ENCODE results near the gene ACTN4. TPM values are rescaled to one million over a fixed set of nuclear protein-coding genes. Genes with fewer than 3 reads are reported as not detected.
A peak's percentile ranks its signal among the peaks of the same experiment; 100 is the strongest.

ACTN4 gene
- total and polyA plus RNA-seq, 2 of the 4 experiments (the other 2 are of a cell fraction), result 541 to 659 TPM

DNA sequence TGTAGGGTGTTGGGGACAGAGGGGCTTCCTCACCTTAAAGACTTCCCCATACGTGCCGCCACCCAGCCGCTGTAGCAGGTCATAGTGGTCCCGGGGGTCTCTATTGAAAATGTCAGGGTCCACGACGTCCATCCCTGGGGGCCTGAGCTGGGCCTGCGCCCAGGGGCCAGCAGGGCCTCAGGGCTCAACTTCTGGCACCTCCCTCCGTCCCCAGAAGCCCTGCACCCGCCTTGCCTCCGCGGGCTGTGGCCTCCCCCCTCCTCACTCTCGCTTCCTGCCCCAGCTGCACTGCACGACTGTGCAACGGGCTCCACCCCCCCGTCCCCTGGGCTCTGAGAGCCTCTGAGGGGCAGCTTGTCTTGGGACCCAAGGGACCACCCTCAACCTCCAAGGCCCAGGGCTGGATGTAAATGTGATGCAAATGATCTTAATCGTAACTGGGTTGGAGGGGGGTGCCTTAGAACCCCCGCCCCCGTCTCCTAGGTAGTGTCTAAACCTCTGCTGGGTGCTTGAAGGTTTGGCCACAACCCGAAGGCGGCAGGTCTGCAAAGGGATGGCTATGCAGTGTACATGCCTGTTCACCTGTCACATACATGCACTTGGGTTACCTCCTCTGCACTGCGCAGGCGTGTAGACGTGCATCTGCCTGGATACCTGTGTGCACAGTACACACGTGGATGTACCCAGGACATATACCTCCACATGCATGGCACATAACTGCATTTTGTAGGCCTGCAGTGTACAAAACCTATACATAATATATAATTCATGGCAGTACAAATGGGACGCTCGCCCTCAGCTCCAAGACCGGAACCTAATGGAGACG is 29.5 kb upstream of the ACTN4 start, which contains the start of gene MAP4K1 (continued):
- TF ChIP-seq RCOR1 (IDR thresholded peaks at IDR 0.05; ENCODE audit: insufficient replicate concordance, low read length) (no peak), NFE2L2 (IDR thresholded peaks at IDR 0.05; ENCODE audit: low read depth, low read length) (no peak)

DNA sequence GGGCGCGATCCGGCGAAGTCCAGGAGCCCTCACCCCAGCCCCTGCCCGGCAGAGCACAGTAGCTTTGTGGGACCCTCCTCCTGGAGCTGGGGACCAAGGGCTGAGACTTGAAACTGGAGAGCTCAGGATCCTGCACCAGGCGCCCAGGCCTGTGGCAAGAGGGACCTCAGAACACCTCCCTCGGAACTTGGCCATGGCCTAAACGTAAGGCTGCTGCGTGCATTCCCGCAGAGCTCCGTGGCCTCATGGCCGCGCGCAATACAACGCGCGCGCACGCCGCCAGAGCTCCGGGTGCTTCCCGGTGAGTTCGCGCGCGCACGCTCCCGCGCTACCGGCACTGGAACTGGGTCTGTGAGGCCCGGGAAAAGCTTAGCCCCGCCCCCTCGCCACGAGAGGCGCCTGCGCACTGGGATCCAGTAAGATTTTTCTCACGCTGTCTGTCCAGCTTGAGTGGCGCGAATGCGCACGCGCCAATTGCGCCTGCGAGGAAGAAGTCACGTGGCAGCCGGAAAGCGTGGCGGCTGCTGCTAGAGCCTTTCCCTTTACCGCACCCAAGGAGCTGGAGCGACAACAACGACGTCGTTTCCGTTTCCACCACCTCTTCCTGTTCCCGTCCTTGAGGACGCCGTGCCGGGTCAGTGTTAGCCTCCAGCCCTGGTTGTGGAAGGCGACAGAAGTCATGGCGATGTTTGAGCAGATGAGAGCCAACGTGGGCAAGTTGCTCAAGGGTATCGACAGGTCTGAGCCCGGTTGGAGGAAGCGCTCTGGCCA is 28.7 kb upstream of the ACTN4 start, which contains the start of gene EIF3K:
EIF3K (plus strand) TSS at position 599 of the 771 bp plus-strand sequence; CDS start at position 680, 81 bp downstream.
- peak within 1 kb of the TSS; percentile 63 for H3K4me3 ChIP-seq (ENCODE audit: insufficient read depth, low read depth, low read length)
- ChIA-PET POLR2A (ENCODE audit: unreplicated experiment) (no interaction called here), CTCF (interaction anchor here (0.6 kb wide), 1 partner anchor 11 kb away, joined by 3 read pairs; no protein-coding TSS in a partner anchor)
- intact Hi-C loops (cut with micrococcal nuclease), result loop anchor here (1.0 to 2.0 kb wide), 2 partner anchors 103 to 216 kb away; partner anchors contain the start of gene FAM98C
- no peaks in the 10 kb centered on the region for H3K27me3 ChIP-seq (ENCODE audit: control insufficient read depth, insufficient read depth, low read length)
- H2AFZ ChIP-seq (replicated peaks; ENCODE audit: low read length, poor library complexity), result peak within 1 kb of the TSS; percentile 94
- peak within 1 kb of the TSS; percentile 86 for H4K91ac ChIP-seq (ENCODE audit: insufficient read depth, low read depth, low read length)
- 0 out of 2 replicates have a peak within 1 kb of the TSS, but pooled peaks have one; percentile 12 for H2BK120ac ChIP-seq (ENCODE audit: low read depth, low read length)
- ATAC-seq (ENCODE audit: low read depth), result peak; percentile 97
- peaks cover 6% of the 10 kb centered on the region; the same call in 1 of the 2 replicates for H4K20me1 ChIP-seq (ENCODE audit: insufficient read depth, low read length)
- H3K4me2 ChIP-seq (ENCODE audit: low read depth, low read length), result peak within 1 kb of the TSS; percentile 91
- peak within 1 kb of the TSS; percentile 96 for H2AK5ac ChIP-seq (ENCODE audit: low read depth, low read length)
- H3K27ac ChIP-seq (ENCODE audit: insufficient read depth, low read length), result peak within 1 kb of the TSS; percentile 78
- peak within 1 kb of the TSS; percentile 89 for H3K9ac ChIP-seq (ENCODE audit: low read depth, low read length)
- peak within 1 kb of the TSS; percentile 81 for H3K4ac ChIP-seq (ENCODE audit: low read depth, low read length)
- no TSS peak for BruUV-seq (replicated peaks)
- WGBS, 2 experiments (ENCODE audit: extremely low coverage in 2 of 2, insufficient read length in 1 of 2), result 1% methylated on average over 49 of the region's 64 CpGs; no CpG with 5 or more reads in 1 of the 2 experiments
- H3K9me3 ChIP-seq (ENCODE audit: control insufficient read depth, insufficient read depth, low read length), result no peaks in the 10 kb centered on the region
- peaks cover 13% of the 10 kb centered on the region for H3K36me3 ChIP-seq (ENCODE audit: control insufficient read depth, insufficient read depth, low read length)
- peak within 1 kb of the TSS; percentile 99 for H4K5ac ChIP-seq (ENCODE audit: low read depth, low read length)
- dilution Hi-C loops (cut with HindIII; ENCODE audit: low sequenced_read_pairs, unreplicated experiment), result no loop called here
- peak within 1 kb of the TSS; percentile 63 for H2BK5ac ChIP-seq (ENCODE audit: low read depth, low read length, poor library complexity, severe bottlenecking)
- in situ Hi-C loops (cut with MboI; ENCODE audit: low sequenced_read_pairs), result no loop called here
- no peak within 1 kb of the TSS for H2BK20ac ChIP-seq (ENCODE audit: low read depth, low read length)
- H3K4me1 ChIP-seq (ENCODE audit: control insufficient read depth, insufficient read depth, low read length), result peaks cover 6% of the 10 kb centered on the region; the same call in 1 of the 2 replicates
- H3K14ac ChIP-seq (replicated peaks; ENCODE audit: low read depth, low read length), result peak within 1 kb of the TSS; percentile 90
- 0 out of 2 replicates have a peak within 1 kb of the TSS, but pooled peaks have one; percentile 8 for H3K18ac ChIP-seq (ENCODE audit: low read depth, low read length)
- peak within 1 kb of the TSS; percentile 95 for H2AK9ac ChIP-seq (replicated peaks; ENCODE audit: low read depth, low read length, poor library complexity)
- H3K56ac ChIP-seq (ENCODE audit: extremely low read depth, insufficient read depth, low read length), result peak within 1 kb of the TSS; percentile 65
- H4K8ac ChIP-seq (ENCODE audit: low read depth in 2 of 2, low read length in 2 of 2), result peak within 1 kb of the TSS; percentile 97 to 99
- DNase-seq, result peak; percentile 99
- peak within 1 kb of the TSS; percentile 71 for H3K23ac ChIP-seq (ENCODE audit: low read depth, low read length)
- H3K9me1 ChIP-seq (ENCODE audit: insufficient read depth, low read length), result peaks cover 7% of the 10 kb centered on the region
- peaks cover 13 to 31% of the 10 kb centered on the region in 2 experiments; a peak in 3 of 4 replicates for H3K79me1 ChIP-seq (ENCODE audit: low read depth in 1 of 2, low read length in 2 of 2)
- H2BK15ac ChIP-seq (ENCODE audit: low read depth, low read length), result no peak within 1 kb of the TSS
- TF ChIP-seq POLR2A (IDR thresholded peaks at IDR 0.05; ENCODE audit: low read depth, low read length) (peak; percentile 81), MXI1 (IDR thresholded peaks at IDR 0.05; ENCODE audit: borderline replicate concordance, low read depth, low read length) (peak; percentile 99), FOS (IDR thresholded peaks at IDR 0.05; ENCODE audit: low read depth, low read length) (no peak), CEBPB (IDR thresholded peaks at IDR 0.05; ENCODE audit: low read depth, low read length) (no peak), MAZ (IDR thresholded peaks at IDR 0.05; ENCODE audit: borderline replicate concordance, low read depth, low read length) (no peak), MAFK (IDR thresholded peaks at IDR 0.05; ENCODE audit: low read depth, low read length) (no peak), RCOR1 (IDR thresholded peaks at IDR 0.05; ENCODE audit: insufficient replicate concordance, low read length) (no peak), CHD1 (IDR thresholded peaks at IDR 0.05; ENCODE audit: low read depth, low read length) (no peak), RFX5 (IDR thresholded peaks at IDR 0.05; ENCODE audit: low read depth, low read length) (no peak), SMC3 (IDR thresholded peaks at IDR 0.05; ENCODE audit: low read depth, low read length) (no peak)
- TF ChIP-seq, protein P1, sequence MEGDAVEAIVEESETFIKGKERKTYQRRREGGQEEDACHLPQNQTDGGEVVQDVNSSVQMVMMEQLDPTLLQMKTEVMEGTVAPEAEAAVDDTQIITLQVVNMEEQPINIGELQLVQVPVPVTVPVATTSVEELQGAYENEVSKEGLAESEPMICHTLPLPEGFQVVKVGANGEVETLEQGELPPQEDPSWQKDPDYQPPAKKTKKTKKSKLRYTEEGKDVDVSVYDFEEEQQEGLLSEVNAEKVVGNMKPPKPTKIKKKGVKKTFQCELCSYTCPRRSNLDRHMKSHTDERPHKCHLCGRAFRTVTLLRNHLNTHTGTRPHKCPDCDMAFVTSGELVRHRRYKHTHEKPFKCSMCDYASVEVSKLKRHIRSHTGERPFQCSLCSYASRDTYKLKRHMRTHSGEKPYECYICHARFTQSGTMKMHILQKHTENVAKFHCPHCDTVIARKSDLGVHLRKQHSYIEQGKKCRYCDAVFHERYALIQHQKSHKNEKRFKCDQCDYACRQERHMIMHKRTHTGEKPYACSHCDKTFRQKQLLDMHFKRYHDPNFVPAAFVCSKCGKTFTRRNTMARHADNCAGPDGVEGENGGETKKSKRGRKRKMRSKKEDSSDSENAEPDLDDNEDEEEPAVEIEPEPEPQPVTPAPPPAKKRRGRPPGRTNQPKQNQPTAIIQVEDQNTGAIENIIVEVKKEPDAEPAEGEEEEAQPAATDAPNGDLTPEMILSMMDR (conservative IDR thresholded peaks at IDR 0.05; ENCODE audit: low read depth, low read length), result no peak

Data from IMR-90 (cell line).